HCT116 (cell line): ENCODE data around the gene CDC42EP4. TPM values are rescaled to one million over a fixed set of nuclear protein-coding genes. Genes with fewer than 3 reads are reported as not detected.

Experiments
- ATAC-seq: fragments of 200-7000 bp; cut with Tn5 transposase; 2 replicates; pipeline ENCODE4 v1.9.1; 2020; ENCODE audit warnings: mild to moderate bottlenecking, moderate library complexity
- BruUV-seq: library from RNA; stranded (reverse); fragments of 400-500 nt; replicated peaks from 2 replicates; lab custom pipeline; 2021; lab: Mats Ljungman, UMichigan
- CTCF ChIA-PET: fragments of 300-600 bp; sonication (Branson Sonifier 250); formaldehyde crosslinking; loops from one replicate; lab custom pipeline; 2021; ENCODE audit warnings: antibody characterized with exemption; lab: Charles Lee
- POLR2A ChIA-PET: fragments of 300-600, 350-600 bp; sonication (Branson Sonifier 250); formaldehyde crosslinking; loops from one replicate; lab custom pipeline; 2021; ENCODE audit warnings: antibody characterized with exemption; lab: Charles Lee
- RAD21 ChIA-PET, 2 experiments: fragments of 300-600 bp; sonication (Branson Sonifier 250); formaldehyde crosslinking; loops; one replicate each; lab custom pipeline; 2023; ENCODE audit warnings: low total read pairs in 2 of 2; ENCODE audit not compliant: uncharacterized antibody in 2 of 2, unreplicated experiment in 2 of 2, low non-redundant PET in 1 of 2; lab: Charles Lee
- DNase-seq: peaks from one replicate; pipeline ENCODE4 v3.0.0-alpha.2; 2010; ENCODE audit warnings: low read depth, low spot score
- H2AFZ ChIP-seq: fragments of 200-600 bp; shearing (Covaris generic), sonication (generic); 2 replicates; pipeline ENCODE4 v1.6.1; 2017; ENCODE audit warnings: low read depth, mixed run types, mixed read lengths, antibody characterized with exemption, low read length; ENCODE audit not compliant: poor library complexity, severe bottlenecking
- H3K27ac ChIP-seq: 2 replicates; pipeline ENCODE4 v1.5.1; 2012; ENCODE audit warnings: low read depth, low read length
- H3K27me3 ChIP-seq: fragments of 200-600 bp; sonication (generic); 2 replicates; pipeline ENCODE4 v1.6.1; 2016; ENCODE audit warnings: mixed run types, low read length, mixed read lengths; ENCODE audit not compliant: insufficient read depth
- H3K36me3 ChIP-seq, 2 experiments: fragments of 200-500 bp in 1 of 2; fragments of 200-600 bp in 1 of 2; sonication (Bioruptor generic) in 1 of 2; sonication (generic) in 1 of 2; 2 replicates each; pipeline versions ENCODE4 v1.5.1 to v1.6.1; 2014 to 2016; ENCODE audit warnings: low read length in 2 of 2, inconsistent platforms in 1 of 2, mixed read lengths in 1 of 2, mixed run types in 1 of 2; ENCODE audit not compliant: insufficient read depth in 2 of 2, control insufficient read depth in 1 of 2
- H3K4me1 ChIP-seq, 2 experiments: fragments of 200-600 bp in 1 of 2; sonication (generic) in 1 of 2; 2 replicates each; pipeline versions ENCODE4 v1.5.1 to v1.6.1; 2012 to 2017; ENCODE audit warnings: low read length in 2 of 2, inconsistent platforms in 1 of 2, mild to moderate bottlenecking in 1 of 2, mixed read lengths in 1 of 2, mixed run types in 1 of 2, moderate library complexity in 1 of 2; ENCODE audit not compliant: insufficient read depth in 2 of 2, control insufficient read depth in 1 of 2
- H3K4me2 ChIP-seq: fragments of 200-600 bp; sonication (generic); 2 replicates; pipeline ENCODE4 v1.6.1; 2017; ENCODE audit warnings: mixed run types, low read length, mixed read lengths
- H3K4me3 ChIP-seq, 2 experiments: fragments of 200-600 bp in 1 of 2; sonication (generic) in 1 of 2; replicated peaks in 1 of 2; 2 replicates each; pipeline ENCODE4 v1.5.1; 2011 to 2016; ENCODE audit warnings: low read length in 2 of 2, control low read depth in 1 of 2, low read depth in 1 of 2, mild to moderate bottlenecking in 1 of 2, mixed read lengths in 1 of 2, mixed run types in 1 of 2
- H3K79me2 ChIP-seq: fragments of 200-600 bp; sonication (generic); 2 replicates; pipeline ENCODE4 v1.6.1; 2017; ENCODE audit warnings: mild to moderate bottlenecking, mixed run types, low read length, moderate library complexity, mixed read lengths; ENCODE audit not compliant: insufficient read depth
- H3K9ac ChIP-seq: fragments of 200-600 bp; sonication (generic); 2 replicates; pipeline ENCODE4 v1.6.1; 2016; ENCODE audit warnings: low read length, mixed read lengths
- H3K9me2 ChIP-seq: fragments of 200-600 bp; sonication (generic), shearing (Covaris generic); 2 replicates; pipeline ENCODE4 v1.6.1; 2017; ENCODE audit warnings: mixed run types, mild to moderate bottlenecking, moderate library complexity; ENCODE audit not compliant: insufficient read depth
- H3K9me3 ChIP-seq, 2 experiments: fragments of 200-500 bp in 1 of 2; fragments of 200-600 bp in 1 of 2; sonication (Bioruptor generic) in 1 of 2; sonication (generic) in 1 of 2; 2 replicates each; pipeline ENCODE4 v1.6.1; 2014 to 2017; ENCODE audit warnings: low read length in 2 of 2, mixed read lengths in 2 of 2, inconsistent platforms in 1 of 2, low read depth in 1 of 2, mild to moderate bottlenecking in 1 of 2, mixed run types in 1 of 2, moderate library complexity in 1 of 2; ENCODE audit not compliant: control insufficient read depth in 1 of 2, insufficient read depth in 1 of 2
- H4K20me1 ChIP-seq: fragments of 200-600 bp; sonication (generic), shearing (Covaris generic); 2 replicates; pipeline ENCODE4 v1.6.1; 2017; ENCODE audit warnings: mixed run types, mild to moderate bottlenecking, moderate library complexity; ENCODE audit not compliant: insufficient read depth
- CBX3 ChIP-seq: IDR thresholded peaks from 2 replicates; pipeline ENCODE4 v1.6.1; 2012; ENCODE audit warnings: low read depth
- CEBPB ChIP-seq: IDR thresholded peaks from 2 replicates; pipeline ENCODE4 v1.6.1; 2012; ENCODE audit warnings: low read depth
- EGR1 ChIP-seq: IDR thresholded peaks from 2 replicates; pipeline ENCODE4 v1.6.1; 2012; ENCODE audit warnings: low read depth
- ELF1 ChIP-seq: IDR thresholded peaks from 2 replicates; pipeline ENCODE4 v1.6.1; 2012; ENCODE audit warnings: low read depth, borderline replicate concordance
- EZH2phosphoT487 ChIP-seq: fragments of 200-600 bp; IDR thresholded peaks from 2 replicates; pipeline ENCODE4 v1.6.1; 2018; ENCODE audit warnings: antibody characterized with exemption, borderline replicate concordance
- JUND ChIP-seq: IDR thresholded peaks from 2 replicates; pipeline ENCODE4 v1.6.1; 2012
- POLR2AphosphoS5 ChIP-seq: IDR thresholded peaks from 2 replicates; pipeline ENCODE4 v1.6.1; 2011; ENCODE audit warnings: mild to moderate bottlenecking, low read depth, low read length, moderate library complexity
- RAD21 ChIP-seq: IDR thresholded peaks from 2 replicates; pipeline ENCODE4 v1.6.1; 2012; ENCODE audit warnings: low read depth, mild to moderate bottlenecking
- SP1 ChIP-seq: IDR thresholded peaks from 2 replicates; pipeline ENCODE4 v1.6.1; 2012; ENCODE audit warnings: low read depth
- TCF7L2 ChIP-seq: IDR thresholded peaks from 2 replicates; pipeline ENCODE4 v1.7.0; 2011; ENCODE audit warnings: borderline replicate concordance, inconsistent platforms; ENCODE audit not compliant: insufficient read depth, insufficient read length; ENCODE audit errors: extremely low read depth
- ZFX ChIP-seq: fragments of 450-650 bp; IDR thresholded peaks from 2 replicates; pipeline ENCODE4 v1.6.1; 2017
- ZNF274 ChIP-seq: fragments of 200-500 bp; sonication (Bioruptor generic); IDR thresholded peaks from 2 replicates; pipeline ENCODE4 v1.6.1; 2014; ENCODE audit warnings: mild to moderate bottlenecking, low read depth, low read length, inconsistent platforms
- intact Hi-C: fragments of 100-400 bp; cut with micrococcal nuclease; formaldehyde crosslinking; loops from 2 replicates; pipeline ENCODE4 v1.10.0; 2022
- total RNA-seq: library from RNA; stranded (reverse); gene quantifications from one replicate; pipeline ENCODE4 v1.2.1, GENCODE V29; 2021; ENCODE audit not compliant: unreplicated experiment
- TF ChIP-seq, protein P1 (sequence below): IDR thresholded peaks from 2 replicates; pipeline ENCODE4 v1.6.1; 2012
- TF ChIP-seq, protein P2 (sequence below): IDR thresholded peaks from 2 replicates; pipeline ENCODE4 v1.6.1; 2012
- TF ChIP-seq, protein P3 (sequence below): IDR thresholded peaks from 2 replicates; pipeline ENCODE4 v1.6.1; 2012; ENCODE audit warnings: low read depth
- TF ChIP-seq, protein P4 (sequence below), 3 experiments: fragments of 200-600 bp in 1 of 3; sonication (generic) in 1 of 3; IDR thresholded peaks in 2 of 3; conservative IDR thresholded peaks in 1 of 3; 2 replicates each; pipeline ENCODE4 v1.5.1; 2012 to 2017; ENCODE audit warnings: low read depth in 2 of 3, low read length in 2 of 3, antibody characterized with exemption in 1 of 3, borderline replicate concordance in 1 of 3, control low read depth in 1 of 3, mild to moderate bottlenecking in 1 of 3, mixed read lengths in 1 of 3, mixed run types in 1 of 3, moderate library complexity in 1 of 3; ENCODE audit not compliant: insufficient read depth in 1 of 3

CDC42EP4 gene
- total RNA-seq, 1 experiment from 2014 or later: 54.9 TPM

DNA sequence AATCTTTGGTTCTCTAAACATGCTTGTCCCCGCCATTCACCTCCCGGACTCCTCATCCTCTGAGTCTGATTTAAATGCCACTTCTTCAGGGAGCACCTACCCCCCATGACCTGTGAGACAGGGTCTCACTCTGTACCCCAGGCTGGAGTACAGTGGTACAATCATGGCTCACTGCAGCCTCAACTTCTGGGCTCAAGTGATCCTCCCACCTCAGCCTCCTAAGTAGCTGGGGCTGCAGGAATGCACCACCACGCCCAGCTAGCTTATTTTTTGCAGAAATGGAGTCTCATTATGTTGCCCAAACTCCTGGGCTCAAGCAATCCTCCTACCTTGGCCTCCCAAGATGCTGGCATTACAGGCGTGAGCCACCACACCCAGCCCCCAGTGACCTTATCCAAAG, 37.3 kb downstream of the CDC42EP4 start:
- H3K4me1 ChIP-seq: peaks cover 10 to 12% of the 10 kb centered on the region in 2 experiments; a peak in 3 of 4 replicates
- no TSS peak for BruUV-seq
- H4K20me1 ChIP-seq: no peaks in the 10 kb centered on the region
- H3K79me2 ChIP-seq: no peaks in the 10 kb centered on the region
- H2AFZ ChIP-seq: no peak overlapping the region
- H3K4me3 ChIP-seq: no peak overlapping the region
- no peak overlapping the region for H3K27ac ChIP-seq
- ChIA-PET RAD21 (no interaction called here), CTCF (no interaction called here), POLR2A (no interaction called here)
- H3K9ac ChIP-seq: no peak overlapping the region
- H3K9me2 ChIP-seq: no peaks in the 10 kb centered on the region
- H3K36me3 ChIP-seq: no peaks in the 10 kb centered on the region
- no peak for DNase-seq
- no peak overlapping the region for H3K4me2 ChIP-seq
- no peaks in the 10 kb centered on the region for H3K27me3 ChIP-seq
- no peak for ATAC-seq
- TF ChIP-seq RAD21 (no peak), SP1 (no peak), CBX3 (no peak), EGR1 (no peak), CEBPB (no peak), POLR2AphosphoS5 (no peak)
- TF ChIP-seq, protein P1, sequence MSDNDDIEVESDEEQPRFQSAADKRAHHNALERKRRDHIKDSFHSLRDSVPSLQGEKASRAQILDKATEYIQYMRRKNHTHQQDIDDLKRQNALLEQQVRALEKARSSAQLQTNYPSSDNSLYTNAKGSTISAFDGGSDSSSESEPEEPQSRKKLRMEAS: no peak
- TF ChIP-seq, protein P2, sequence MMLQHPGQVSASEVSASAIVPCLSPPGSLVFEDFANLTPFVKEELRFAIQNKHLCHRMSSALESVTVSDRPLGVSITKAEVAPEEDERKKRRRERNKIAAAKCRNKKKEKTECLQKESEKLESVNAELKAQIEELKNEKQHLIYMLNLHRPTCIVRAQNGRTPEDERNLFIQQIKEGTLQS: no peak
- intact Hi-C loops: no loop called here
- H3K9me3 ChIP-seq: no peaks in the 10 kb centered on the region

DNA sequence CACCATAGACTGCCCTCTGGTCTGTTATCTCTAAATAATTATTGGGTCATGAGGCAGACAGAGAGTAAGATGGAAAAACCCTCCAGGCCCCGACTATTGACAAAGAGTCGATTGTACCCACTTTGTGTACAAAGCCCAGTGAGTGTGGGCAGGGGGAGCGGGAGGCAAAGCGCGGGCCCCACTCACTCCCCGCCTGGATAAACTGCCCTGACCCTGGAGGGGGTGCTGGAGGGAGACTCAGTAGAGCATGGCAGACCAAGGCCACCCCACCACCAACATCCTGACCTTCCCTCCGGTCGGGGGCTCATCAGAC, 38.9 kb downstream of the CDC42EP4 start:
- ChIA-PET RAD21 (no interaction called here), CTCF (no interaction called here), POLR2A (no interaction called here)
- ATAC-seq (no peak), DNase-seq (no peak)
- Histone ChIP-seq H2AFZ (no peak overlapping the region), H4K20me1 (no peaks in the 10 kb centered on the region), H3K27ac (no peak overlapping the region), H3K9ac (no peak overlapping the region), H3K4me3 (no peak overlapping the region), H3K79me2 (no peaks in the 10 kb centered on the region), H3K4me1 (peaks cover 0 to 7% of the 10 kb centered on the region in 2 experiments; a peak in 2 of 4 replicates), H3K4me2 (no peak overlapping the region), H3K9me3 (no peaks in the 10 kb centered on the region), H3K9me2 (no peaks in the 10 kb centered on the region), H3K36me3 (no peaks in the 10 kb centered on the region), H3K27me3 (no peaks in the 10 kb centered on the region)
- intact Hi-C loops: no loop called here
- BruUV-seq: no TSS peak
- TF ChIP-seq, protein P3, sequence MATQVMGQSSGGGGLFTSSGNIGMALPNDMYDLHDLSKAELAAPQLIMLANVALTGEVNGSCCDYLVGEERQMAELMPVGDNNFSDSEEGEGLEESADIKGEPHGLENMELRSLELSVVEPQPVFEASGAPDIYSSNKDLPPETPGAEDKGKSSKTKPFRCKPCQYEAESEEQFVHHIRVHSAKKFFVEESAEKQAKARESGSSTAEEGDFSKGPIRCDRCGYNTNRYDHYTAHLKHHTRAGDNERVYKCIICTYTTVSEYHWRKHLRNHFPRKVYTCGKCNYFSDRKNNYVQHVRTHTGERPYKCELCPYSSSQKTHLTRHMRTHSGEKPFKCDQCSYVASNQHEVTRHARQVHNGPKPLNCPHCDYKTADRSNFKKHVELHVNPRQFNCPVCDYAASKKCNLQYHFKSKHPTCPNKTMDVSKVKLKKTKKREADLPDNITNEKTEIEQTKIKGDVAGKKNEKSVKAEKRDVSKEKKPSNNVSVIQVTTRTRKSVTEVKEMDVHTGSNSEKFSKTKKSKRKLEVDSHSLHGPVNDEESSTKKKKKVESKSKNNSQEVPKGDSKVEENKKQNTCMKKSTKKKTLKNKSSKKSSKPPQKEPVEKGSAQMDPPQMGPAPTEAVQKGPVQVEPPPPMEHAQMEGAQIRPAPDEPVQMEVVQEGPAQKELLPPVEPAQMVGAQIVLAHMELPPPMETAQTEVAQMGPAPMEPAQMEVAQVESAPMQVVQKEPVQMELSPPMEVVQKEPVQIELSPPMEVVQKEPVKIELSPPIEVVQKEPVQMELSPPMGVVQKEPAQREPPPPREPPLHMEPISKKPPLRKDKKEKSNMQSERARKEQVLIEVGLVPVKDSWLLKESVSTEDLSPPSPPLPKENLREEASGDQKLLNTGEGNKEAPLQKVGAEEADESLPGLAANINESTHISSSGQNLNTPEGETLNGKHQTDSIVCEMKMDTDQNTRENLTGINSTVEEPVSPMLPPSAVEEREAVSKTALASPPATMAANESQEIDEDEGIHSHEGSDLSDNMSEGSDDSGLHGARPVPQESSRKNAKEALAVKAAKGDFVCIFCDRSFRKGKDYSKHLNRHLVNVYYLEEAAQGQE: no peak
- no peak for TF ChIP-seq JUND
- no peak for TF ChIP-seq CEBPB
- no peak for TF ChIP-seq ELF1
- TF ChIP-seq ZNF274: no peak
- TF ChIP-seq, protein P4, sequence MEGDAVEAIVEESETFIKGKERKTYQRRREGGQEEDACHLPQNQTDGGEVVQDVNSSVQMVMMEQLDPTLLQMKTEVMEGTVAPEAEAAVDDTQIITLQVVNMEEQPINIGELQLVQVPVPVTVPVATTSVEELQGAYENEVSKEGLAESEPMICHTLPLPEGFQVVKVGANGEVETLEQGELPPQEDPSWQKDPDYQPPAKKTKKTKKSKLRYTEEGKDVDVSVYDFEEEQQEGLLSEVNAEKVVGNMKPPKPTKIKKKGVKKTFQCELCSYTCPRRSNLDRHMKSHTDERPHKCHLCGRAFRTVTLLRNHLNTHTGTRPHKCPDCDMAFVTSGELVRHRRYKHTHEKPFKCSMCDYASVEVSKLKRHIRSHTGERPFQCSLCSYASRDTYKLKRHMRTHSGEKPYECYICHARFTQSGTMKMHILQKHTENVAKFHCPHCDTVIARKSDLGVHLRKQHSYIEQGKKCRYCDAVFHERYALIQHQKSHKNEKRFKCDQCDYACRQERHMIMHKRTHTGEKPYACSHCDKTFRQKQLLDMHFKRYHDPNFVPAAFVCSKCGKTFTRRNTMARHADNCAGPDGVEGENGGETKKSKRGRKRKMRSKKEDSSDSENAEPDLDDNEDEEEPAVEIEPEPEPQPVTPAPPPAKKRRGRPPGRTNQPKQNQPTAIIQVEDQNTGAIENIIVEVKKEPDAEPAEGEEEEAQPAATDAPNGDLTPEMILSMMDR (IDR thresholded peaks at IDR 0.05 in 2 of 3, conservative IDR thresholded peaks at IDR 0.05 in 1 of 3; ENCODE audit: borderline replicate concordance in 1 of 3, insufficient read depth in 1 of 3, low read depth in 2 of 3, low read length in 2 of 3): no peak
- no peak for TF ChIP-seq EZH2phosphoT487
- TF ChIP-seq TCF7L2: no peak
- no peak for TF ChIP-seq POLR2AphosphoS5
- TF ChIP-seq, protein P1: no peak
- TF ChIP-seq RAD21: no peak
- TF ChIP-seq ZFX: no peak
